NB4 (cell line): ENCODE results near the gene C13orf46.

ENCODE experiments used
- CTCF ChIP-seq: IDR thresholded peaks from one replicate; pipeline ENCODE4 v1.5.1; 2012; ENCODE audit warnings: low read depth, low read length
- MAX ChIP-seq: IDR thresholded peaks from 2 replicates; pipeline ENCODE4 v1.6.1; 2011; ENCODE audit warnings: low read depth, low read length
- MYC ChIP-seq: IDR thresholded peaks from 2 replicates; pipeline ENCODE4 v1.6.1; 2011; ENCODE audit warnings: low read depth, low read length
- POLR2A ChIP-seq: IDR thresholded peaks from 2 replicates; pipeline ENCODE4 v1.6.1; 2011; ENCODE audit warnings: mild to moderate bottlenecking; ENCODE audit not compliant: insufficient read length; ENCODE audit errors: extremely low read depth

GRCh38 chr13:113938246-113938645, 35.6 kb downstream of the C13orf46 start:
- TF ChIP-seq CTCF: no peak
- no peak for TF ChIP-seq POLR2A
- TF ChIP-seq MAX: no peak
- TF ChIP-seq MYC: no peak
